Left ventricle myocardium inferior (tissue), 1 donor: Measurements from ENCODE around the gene NEK7. TPM values are rescaled to one million over a fixed set of nuclear protein-coding genes. Genes with fewer than 3 reads are reported as not detected.

Experiments
- DNase-seq: peaks from one replicate; pipeline ENCODE4 v3.0.0-alpha.2; 2020
- H3K27ac ChIP-seq: fragments of 200-600 bp; replicated peaks from 2 replicates; pipeline ENCODE4 v1.8.0; 2021
- H3K27me3 ChIP-seq: fragments of 200-600 bp; 2 replicates; pipeline ENCODE4 v1.8.0; 2021; ENCODE audit warnings: low read depth
- H3K36me3 ChIP-seq: fragments of 200-600 bp; 2 replicates; pipeline ENCODE4 v1.8.0; 2021
- H3K4me1 ChIP-seq: fragments of 200-600 bp; 2 replicates; pipeline ENCODE4 v1.8.0; 2021
- H3K4me3 ChIP-seq: fragments of 200-600 bp; 2 replicates; pipeline ENCODE4 v1.8.0; 2021; ENCODE audit warnings: mild to moderate bottlenecking, moderate library complexity
- H3K9me3 ChIP-seq: fragments of 200-600 bp; replicated peaks from 2 replicates; pipeline ENCODE4 v1.8.0; 2021
- intact Hi-C: fragments of 100-400 bp; cut with micrococcal nuclease; formaldehyde crosslinking; loops from one replicate; pipeline ENCODE4 v1.11.0; 2022
- total RNA-seq: library from RNA; stranded (reverse); fragmentation: NEBNext Ultra II Directional; extraction: Animal tissue kit (Norgen Biotek cat#: 25700); gene quantifications from one replicate; pipeline ENCODE4 v1.2.1, GENCODE V29; 2021
- TF ChIP-seq, protein P1 (sequence below): fragments of 200-600 bp; IDR thresholded peaks from 2 replicates; pipeline ENCODE4 v1.8.0; 2021; ENCODE audit warnings: antibody characterized with exemption, mild to moderate bottlenecking, borderline replicate concordance
- donor health status: DM: no; HTN: yes; CAD: no; lungs with severe emphysema.

The NEK7 gene
- total RNA-seq, 1 donor from 2014 or later: 254 TPM

GRCh38 chr1:198143797-198144196 lies 13.0 kb upstream of the NEK7 start:
- Histone ChIP-seq H3K4me1 (no peaks in the 10 kb centered on the region), H3K36me3 (no peaks in the 10 kb centered on the region), H3K4me3 (no peak overlapping the region), H3K27ac (no peak overlapping the region), H3K9me3 (no peaks in the 10 kb centered on the region), H3K27me3 (no peaks in the 10 kb centered on the region)
- no peak for DNase-seq
- TF ChIP-seq, protein P1, sequence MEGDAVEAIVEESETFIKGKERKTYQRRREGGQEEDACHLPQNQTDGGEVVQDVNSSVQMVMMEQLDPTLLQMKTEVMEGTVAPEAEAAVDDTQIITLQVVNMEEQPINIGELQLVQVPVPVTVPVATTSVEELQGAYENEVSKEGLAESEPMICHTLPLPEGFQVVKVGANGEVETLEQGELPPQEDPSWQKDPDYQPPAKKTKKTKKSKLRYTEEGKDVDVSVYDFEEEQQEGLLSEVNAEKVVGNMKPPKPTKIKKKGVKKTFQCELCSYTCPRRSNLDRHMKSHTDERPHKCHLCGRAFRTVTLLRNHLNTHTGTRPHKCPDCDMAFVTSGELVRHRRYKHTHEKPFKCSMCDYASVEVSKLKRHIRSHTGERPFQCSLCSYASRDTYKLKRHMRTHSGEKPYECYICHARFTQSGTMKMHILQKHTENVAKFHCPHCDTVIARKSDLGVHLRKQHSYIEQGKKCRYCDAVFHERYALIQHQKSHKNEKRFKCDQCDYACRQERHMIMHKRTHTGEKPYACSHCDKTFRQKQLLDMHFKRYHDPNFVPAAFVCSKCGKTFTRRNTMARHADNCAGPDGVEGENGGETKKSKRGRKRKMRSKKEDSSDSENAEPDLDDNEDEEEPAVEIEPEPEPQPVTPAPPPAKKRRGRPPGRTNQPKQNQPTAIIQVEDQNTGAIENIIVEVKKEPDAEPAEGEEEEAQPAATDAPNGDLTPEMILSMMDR: no peak
- intact Hi-C loops: no loop called here

GRCh38 chr1:198147216-198147615 lies 9.6 kb upstream of the NEK7 start:
- H3K27me3 ChIP-seq: no peaks in the 10 kb centered on the region
- no peak overlapping the region for H3K27ac ChIP-seq
- no peak overlapping the region for H3K4me3 ChIP-seq
- intact Hi-C loops: no loop called here
- TF ChIP-seq, protein P1: no peak
- no peaks in the 10 kb centered on the region for H3K9me3 ChIP-seq
- peaks cover 4% of the 10 kb centered on the region for H3K4me1 ChIP-seq
- DNase-seq: no peak
- H3K36me3 ChIP-seq: no peaks in the 10 kb centered on the region

DNA sequence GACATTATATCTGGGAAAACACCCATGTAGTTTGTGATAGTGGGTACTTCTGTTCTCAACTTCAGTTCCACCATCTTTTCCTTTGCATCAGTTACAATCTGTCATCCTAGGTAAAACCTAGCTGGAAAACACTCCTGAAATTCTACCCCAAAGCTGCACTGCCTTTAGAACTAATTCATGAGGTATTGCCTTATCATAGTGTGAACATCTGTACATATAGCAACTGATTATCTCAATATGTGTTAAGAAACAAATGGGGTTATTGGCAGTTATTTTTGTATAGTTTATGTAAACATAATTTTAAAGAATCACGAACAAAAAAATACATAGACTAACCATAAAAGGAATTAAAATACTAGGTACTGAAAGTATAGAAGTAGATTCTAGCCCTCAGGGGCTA lies 6.4 kb upstream of the NEK7 start:
- DNase-seq: no peak
- no peak overlapping the region for H3K27ac ChIP-seq
- H3K4me1 ChIP-seq: peaks cover 25% of the 10 kb centered on the region
- intact Hi-C loops: loop anchor here (10.0 kb wide), 1 partner anchor 124 kb away; no protein-coding TSS in a partner anchor
- no peaks in the 10 kb centered on the region for H3K27me3 ChIP-seq
- H3K4me3 ChIP-seq: no peak overlapping the region
- no peaks in the 10 kb centered on the region for H3K36me3 ChIP-seq
- TF ChIP-seq, protein P1: no peak
- no peaks in the 10 kb centered on the region for H3K9me3 ChIP-seq

- intact Hi-C loops: loop anchor here (10.0 kb wide), 1 partner anchor 123 kb away; no protein-coding TSS in a partner anchor
- peaks cover 35% of the 10 kb centered on the region for H3K4me1 ChIP-seq
- H3K9me3 ChIP-seq: no peaks in the 10 kb centered on the region
- no peaks in the 10 kb centered on the region for H3K36me3 ChIP-seq
- no peak overlapping the region for H3K4me3 ChIP-seq
- TF ChIP-seq, protein P1: no peak
- no peaks in the 10 kb centered on the region for H3K27me3 ChIP-seq
- no peak for DNase-seq
- H3K27ac ChIP-seq: no peak overlapping the region
Observed at GRCh38 chr1:198151688-198152087, 5.1 kb upstream of the NEK7 start.

DNA sequence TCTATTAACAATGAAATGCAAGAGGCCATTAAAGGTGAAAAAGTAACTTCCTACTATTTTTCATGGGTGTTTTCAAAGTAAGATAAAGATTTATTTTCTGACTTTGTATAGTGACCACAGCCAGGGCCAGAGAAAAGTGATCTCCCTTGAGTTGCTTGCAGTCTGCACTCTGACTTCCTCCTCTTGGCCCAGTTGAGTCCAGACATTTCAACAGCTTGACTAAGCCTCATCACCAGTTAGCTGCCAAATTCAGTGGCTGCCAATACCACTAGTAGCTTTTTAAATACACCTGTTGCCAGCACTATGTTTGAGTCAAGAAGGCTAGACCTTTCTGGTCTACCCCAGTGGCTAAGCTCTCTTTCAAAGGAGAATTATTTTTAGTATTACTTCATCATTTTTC lies 3.7 kb upstream of the NEK7 start:
- Histone ChIP-seq H3K36me3 (no peaks in the 10 kb centered on the region), H3K4me1 (peaks cover 44% of the 10 kb centered on the region), H3K27ac (peak overlapping the region; percentile 22), H3K4me3 (no peak overlapping the region), H3K9me3 (no peaks in the 10 kb centered on the region), H3K27me3 (no peaks in the 10 kb centered on the region)
- no peak for DNase-seq
- TF ChIP-seq, protein P1: no peak
- intact Hi-C loops: loop anchor here (10.0 kb wide), 1 partner anchor 122 kb away; no protein-coding TSS in a partner anchor

DNA sequence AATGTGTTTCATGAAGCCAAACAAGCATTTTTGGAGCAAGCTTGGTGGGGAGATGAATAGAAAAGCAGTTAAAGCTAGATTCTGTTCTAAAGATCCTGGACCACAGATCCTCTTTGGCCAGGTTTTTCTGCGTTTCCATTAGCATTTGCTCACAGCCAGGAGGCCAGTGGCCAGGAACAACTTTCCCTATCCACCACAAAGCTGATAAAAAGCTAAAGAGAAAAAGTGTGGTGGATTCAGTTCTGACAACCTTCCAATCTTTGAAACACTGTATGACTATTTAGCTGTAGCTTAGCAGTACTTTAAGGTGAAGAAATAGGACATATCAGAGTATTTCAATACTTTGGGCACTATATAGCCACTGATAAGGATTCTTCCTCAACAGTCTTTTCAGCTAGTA lies 3.0 kb upstream of the NEK7 start:
- DNase-seq: no peak
- no peaks in the 10 kb centered on the region for H3K36me3 ChIP-seq
- peak overlapping the region; percentile 22 for H3K27ac ChIP-seq
- peaks cover 51% of the 10 kb centered on the region for H3K4me1 ChIP-seq
- H3K4me3 ChIP-seq: no peak overlapping the region
- H3K27me3 ChIP-seq: no peaks in the 10 kb centered on the region
- TF ChIP-seq, protein P1: peak; percentile 10
- intact Hi-C loops: loop anchor here (10.0 kb wide), 1 partner anchor 121 kb away; no protein-coding TSS in a partner anchor
- no peaks in the 10 kb centered on the region for H3K9me3 ChIP-seq
